ENCODE data around the gene MCUR1.
"Not testable (repeated sequence)": the region's sequence is repeated elsewhere in the genome, so short reads cannot be mapped to it uniquely, and the experiment has no call there.

The MCUR1 gene

GRCh38 chr6:13772358-13773030, 41.9 kb downstream of the MCUR1 start:
- not testable (repeated sequence) for DNase-seq

- no peak for DNase-seq
Observed at GRCh38 chr6:13769655-13770053, 44.7 kb downstream of the MCUR1 start.

DNA sequence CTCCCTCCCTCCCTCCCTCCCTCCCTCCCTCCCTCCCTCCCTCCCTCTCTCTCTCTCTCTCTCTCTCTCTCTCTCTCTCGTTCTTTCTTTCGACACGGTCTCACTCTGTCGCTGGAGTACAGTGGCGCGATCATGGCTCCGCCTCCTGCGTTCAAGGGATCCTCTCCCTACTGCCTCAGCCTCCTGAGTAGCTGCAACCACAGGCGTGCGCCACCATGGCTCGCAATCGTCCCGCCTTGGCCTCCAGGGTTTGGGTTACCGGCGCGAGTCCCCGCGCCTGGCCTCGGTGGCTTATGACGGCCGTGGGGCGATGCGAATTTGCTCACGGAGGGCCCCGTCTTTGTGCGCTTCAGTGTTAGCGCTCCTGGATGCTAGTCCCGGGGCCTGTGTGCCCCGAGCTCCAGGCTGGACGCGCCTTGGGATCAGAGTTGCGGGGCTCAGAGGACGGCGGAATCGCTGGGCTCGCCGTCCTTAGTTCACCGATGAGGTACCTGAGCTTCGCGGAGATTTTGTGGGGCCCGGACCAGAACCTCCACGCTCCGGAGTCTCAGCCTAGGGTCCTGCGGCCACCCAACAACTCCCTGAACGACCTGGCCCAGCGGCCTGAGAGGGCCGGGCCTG, 45.2 kb downstream of the MCUR1 start:
- DNase-seq: no peak

DNA sequence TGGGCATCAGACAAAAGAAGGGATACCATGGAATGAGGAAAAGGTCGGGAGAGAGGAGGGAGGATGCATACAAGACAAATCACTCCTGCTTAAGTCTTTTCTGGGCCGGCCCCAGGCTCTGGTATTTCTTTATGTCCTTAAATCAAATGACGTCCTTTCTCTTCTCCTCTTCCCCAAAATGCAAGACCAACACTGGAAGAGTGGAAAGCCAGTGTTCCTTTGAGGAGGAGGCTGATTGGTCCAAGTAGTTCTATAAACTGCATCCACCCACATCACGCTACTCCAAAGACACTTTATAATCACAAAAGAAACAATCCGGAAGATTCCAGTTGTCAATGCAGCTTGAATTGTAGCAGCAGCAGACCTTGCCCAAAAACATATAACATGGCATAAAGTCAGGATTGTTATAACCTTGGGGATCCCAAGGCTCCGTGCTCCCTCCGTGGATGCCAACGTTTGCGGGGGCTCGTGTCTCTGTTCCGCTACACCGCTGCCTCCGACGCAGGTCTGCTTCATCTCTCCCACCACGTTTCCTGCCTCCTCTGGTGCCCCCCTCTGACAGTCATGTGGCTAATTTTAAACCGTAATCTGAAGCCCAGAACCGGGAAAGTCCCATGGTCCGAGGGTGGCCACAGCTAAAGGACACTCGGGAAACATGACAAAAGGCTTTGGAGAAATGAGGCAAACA, 47.1 kb downstream of the MCUR1 start:
- DNase-seq: peak; percentile 54

DNA sequence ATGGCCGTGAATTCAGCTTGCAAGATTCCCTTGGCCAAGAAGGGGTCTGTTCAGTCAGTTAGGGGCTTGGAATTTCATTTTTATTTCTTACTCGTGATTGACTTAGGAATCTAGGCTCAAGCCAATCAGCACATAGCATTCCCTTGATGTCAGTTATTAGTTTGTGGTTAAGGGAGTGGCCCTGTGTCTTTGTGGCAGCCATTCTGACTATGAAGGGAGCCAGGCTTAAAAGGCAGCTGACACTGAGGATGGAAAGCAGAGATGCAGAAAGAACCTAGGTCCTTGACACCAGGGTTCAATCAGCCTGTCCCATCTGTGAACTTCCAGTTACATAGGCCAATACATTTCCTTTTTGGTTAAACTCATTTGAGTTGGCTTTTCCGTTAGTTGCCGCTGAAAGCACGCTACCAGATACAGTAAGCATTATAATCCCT, 48.1 kb downstream of the MCUR1 start:
- DNase-seq: no peak

DNA sequence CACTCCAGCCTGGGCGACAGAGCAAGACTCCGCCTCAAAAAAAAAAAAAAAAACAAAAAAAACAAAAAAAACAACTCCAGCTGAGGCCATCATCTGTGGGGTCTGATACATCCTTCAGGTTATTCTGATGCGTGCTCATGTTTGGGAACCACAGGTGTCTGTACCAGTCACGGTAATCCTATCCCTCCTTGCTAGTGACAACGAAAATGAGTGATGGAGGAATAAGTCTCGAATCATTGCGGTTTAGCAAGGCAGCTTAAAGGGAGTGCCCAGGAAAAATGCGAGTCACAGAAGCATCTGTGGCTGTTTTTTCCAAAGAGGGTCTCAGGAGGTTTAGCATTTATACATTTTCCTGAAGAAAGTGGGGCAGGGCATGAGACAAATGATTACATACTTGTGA, 48.8 kb downstream of the MCUR1 start:
- DNase-seq: no peak

GRCh38 chr6:13764996-13765395, 49.4 kb downstream of the MCUR1 start:
- no peak for DNase-seq

- peak; percentile 19 for DNase-seq
Observed at GRCh38 chr6:13763740-13764381, 50.5 kb downstream of the MCUR1 start.

DNA sequence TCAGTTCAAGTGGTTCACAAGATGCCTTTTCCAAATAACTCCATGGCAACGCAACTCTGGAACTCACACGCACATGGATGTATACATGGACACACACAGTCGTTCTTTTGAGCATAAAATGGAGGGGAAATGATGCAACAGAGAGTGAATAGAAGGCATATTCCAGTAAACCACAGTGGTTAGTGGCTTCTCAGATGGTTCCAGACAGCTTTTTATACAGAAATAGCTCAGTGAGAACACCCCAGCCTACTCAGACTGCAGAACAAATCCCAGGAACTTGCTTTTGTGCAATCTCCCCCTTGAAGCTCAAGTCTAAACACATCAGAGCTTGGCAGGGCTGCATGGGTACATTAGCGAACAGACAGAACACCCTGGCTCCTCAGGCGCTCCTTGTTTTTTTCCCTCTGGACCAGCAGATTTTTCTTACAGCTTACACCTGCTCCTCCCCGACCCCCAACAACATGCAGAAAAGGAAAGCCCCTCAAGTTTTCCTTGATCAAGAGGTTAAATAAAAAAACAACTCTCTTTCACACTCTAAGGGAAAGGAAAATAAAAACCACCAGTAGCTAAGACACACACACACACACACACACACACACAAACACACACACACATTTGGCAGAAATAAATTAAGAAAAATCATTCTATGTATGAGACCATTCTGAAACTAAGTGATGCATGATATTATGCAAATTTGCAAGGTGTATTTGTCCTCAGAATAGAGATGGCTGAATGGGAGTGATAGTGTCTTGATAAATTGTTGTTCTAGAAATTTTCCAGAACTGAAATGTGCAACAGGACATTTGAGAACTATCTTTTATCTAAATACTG, 51.5 kb downstream of the MCUR1 start:
- DNase-seq: peak; percentile 49

DNA sequence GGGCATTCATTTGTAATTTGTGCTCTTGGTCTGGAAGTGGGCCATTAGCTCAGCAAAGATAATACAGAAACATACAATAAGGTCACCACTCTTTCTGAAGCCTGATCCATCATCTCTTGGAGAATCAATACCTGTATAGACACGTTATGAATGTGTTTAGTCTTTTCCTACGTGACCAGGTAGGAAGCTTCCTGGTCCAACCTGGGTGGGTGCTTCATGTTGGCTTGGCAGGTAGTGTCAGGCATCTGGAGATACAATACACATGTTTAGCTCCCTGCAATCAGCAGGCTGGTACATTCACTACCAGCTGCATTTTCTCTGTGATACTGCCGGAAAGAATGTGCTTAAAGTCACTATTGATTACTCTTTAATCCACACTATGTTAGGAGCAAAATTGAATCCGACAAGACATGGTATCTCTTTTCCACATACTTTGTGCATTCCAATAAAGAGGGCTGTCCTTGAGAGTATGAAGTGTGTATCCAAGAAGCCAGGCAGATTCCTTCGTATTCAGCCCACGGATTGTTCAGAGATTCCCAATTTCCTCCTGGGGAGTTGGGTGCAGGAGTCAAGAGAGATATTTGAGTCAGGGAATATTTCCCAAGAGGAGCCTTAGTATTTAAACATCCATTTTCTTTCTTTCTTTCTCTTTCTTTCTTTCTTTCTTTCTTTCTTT, 52.9 kb downstream of the MCUR1 start:
- DNase-seq: no peak

GRCh38 chr6:13760307-13761304, 53.8 kb downstream of the MCUR1 start:
- no peak for DNase-seq

- no peak for DNase-seq
Observed at GRCh38 chr6:13759025-13759424, 55.3 kb downstream of the MCUR1 start.

DNA sequence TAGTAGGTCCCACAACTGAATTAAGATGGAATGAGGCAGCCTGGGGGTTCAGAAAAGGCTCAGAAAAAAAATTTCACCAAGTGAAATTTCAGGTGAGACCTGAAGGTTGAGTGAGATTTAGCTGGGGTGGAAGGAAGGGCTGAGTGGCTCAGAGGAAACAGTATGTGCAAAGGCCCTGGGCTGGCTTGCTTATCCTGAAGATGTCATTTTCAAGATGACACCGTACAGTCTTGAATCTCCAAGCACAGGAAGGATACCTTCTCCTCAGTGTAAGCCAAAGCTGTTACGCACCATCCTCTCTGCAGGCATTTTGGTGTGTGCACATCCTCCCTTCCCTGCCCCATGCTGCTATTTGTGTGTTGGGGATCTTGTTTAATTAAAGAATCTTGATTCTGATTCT, 59.7 kb downstream of the MCUR1 start:
- DNase-seq: no peak

- no peak for DNase-seq
Observed at GRCh38 chr6:13743736-13744127, 70.6 kb downstream of the MCUR1 start.

GRCh38 chr6:13742961-13743735, 71.2 kb downstream of the MCUR1 start:
- DNase-seq: no peak

- no peak for DNase-seq
Observed at GRCh38 chr6:13741365-13741764, 73.0 kb downstream of the MCUR1 start.

Measured in CD4-positive, alpha-beta T cell treated with Interleukin-21 for 1 hour (primary cell).